HepG2 (cell line): Measurements from ENCODE around the gene S1PR5. TPM values are rescaled to one million over a fixed set of nuclear protein-coding genes. Genes with fewer than 3 reads are reported as not detected.

Experiments used
- ATAC-seq: fragments of 200-7000 bp; cut with Tn5 transposase; 3 replicates; pipeline ENCODE4 v1.9.1; 2020; ENCODE audit warnings: mild to moderate bottlenecking, moderate library complexity
- BruUV-seq: library from RNA; stranded (reverse); fragments of 400-500 nt; replicated peaks from 2 replicates; lab custom pipeline; 2021; lab: Mats Ljungman, UMichigan
- CTCF ChIA-PET: fragments of 300-600 bp; formaldehyde crosslinking; extraction: SDS; loops from one replicate; lab custom pipeline; 2021; ENCODE audit warnings: low total read pairs, inconsistent platforms, low intra/inter-chr PET ratio; lab: Yijun Ruan, JAX
- POLR2A ChIA-PET: fragments of 350-600 bp; sonication (Branson Sonifier 250); formaldehyde crosslinking; loops from one replicate; lab custom pipeline; 2020; ENCODE audit warnings: antibody characterized with exemption, inconsistent platforms; lab: Yijun Ruan, JAX
- DNase-seq: peaks from one replicate; pipeline ENCODE4 v3.0.0-alpha.2; 2015; ENCODE audit warnings: low spot score
- FAIRE-seq: peaks from 3 replicates; lab custom pipeline; 2011; peaks lifted over from hg19 to GRCh38; lab: Jason Lieb, UNC
- H2AFZ ChIP-seq: one replicate; pipeline ENCODE4 v1.6.1; 2011; ENCODE audit warnings: low read length, inconsistent platforms
- H3K27ac ChIP-seq: fragments of 300-600 bp; 3 replicates; pipeline ENCODE4 v1.8.0; 2011; ENCODE audit warnings: mixed run types, mild to moderate bottlenecking, mixed read lengths, low read length, inconsistent platforms; ENCODE audit not compliant: insufficient read depth; ENCODE audit errors: extremely low read length
- H3K27me3 ChIP-seq, 2 experiments: fragments of 200-600 bp in 1 of 2; 2 replicates in 1 of 2; 3 replicates in 1 of 2; pipeline versions ENCODE4 v1.6.0 to v1.8.0; 2011; ENCODE audit warnings: low read length in 2 of 2, mild to moderate bottlenecking in 2 of 2, moderate library complexity in 2 of 2, inconsistent platforms in 1 of 2; ENCODE audit not compliant: insufficient read depth in 2 of 2, control insufficient read depth in 1 of 2
- H3K36me3 ChIP-seq, 2 experiments: fragments of 200-600 bp in 1 of 2; replicated peaks in 1 of 2; 2 replicates in 1 of 2; 3 replicates in 1 of 2; pipeline versions ENCODE4 v1.5.1 to v1.8.0; 2011; ENCODE audit warnings: low read length in 2 of 2, inconsistent platforms in 1 of 2; ENCODE audit not compliant: insufficient read depth in 2 of 2, control insufficient read depth in 1 of 2
- H3K4me1 ChIP-seq: 2 replicates; pipeline ENCODE4 v1.5.1; 2012; ENCODE audit warnings: low read length, inconsistent platforms; ENCODE audit not compliant: insufficient read depth
- H3K4me2 ChIP-seq: 2 replicates; pipeline ENCODE4 v1.6.0; 2011; ENCODE audit warnings: low read depth, low read length, inconsistent platforms
- H3K4me3 ChIP-seq, 3 experiments: fragments of 200-600 bp in 1 of 3; sonication (generic), shearing (Covaris generic) in 1 of 3; replicated peaks in 1 of 3; 2 replicates each; pipeline ENCODE4 v1.5.1; 2011 to 2016; ENCODE audit warnings: low read length in 3 of 3, inconsistent platforms in 2 of 3, low read depth in 2 of 3, mild to moderate bottlenecking in 2 of 3, control low read depth in 1 of 3, mixed read lengths in 1 of 3; ENCODE audit not compliant: insufficient read depth in 1 of 3
- H3K79me2 ChIP-seq: one replicate; pipeline ENCODE4 v1.6.1; 2011; ENCODE audit warnings: low read length, inconsistent platforms; ENCODE audit not compliant: insufficient read depth
- H3K9ac ChIP-seq: 2 replicates; pipeline ENCODE4 v1.6.0; 2011; ENCODE audit warnings: mild to moderate bottlenecking, low read depth, low read length, inconsistent platforms; ENCODE audit not compliant: insufficient read depth
- H3K9me3 ChIP-seq: 2 replicates; pipeline ENCODE4 v1.5.1; 2012; ENCODE audit warnings: mild to moderate bottlenecking, low read length
- H4K20me1 ChIP-seq: 2 replicates; pipeline ENCODE4 v1.6.0; 2011; ENCODE audit warnings: inconsistent platforms, mild to moderate bottlenecking, low read length, moderate library complexity; ENCODE audit not compliant: insufficient read depth
- ESRRA ChIP-seq: sonication (generic); formaldehyde crosslinking; IDR thresholded peaks from 2 replicates; pipeline ENCODE4 v1.5.1; 2020; ENCODE audit warnings: mild to moderate bottlenecking, low read depth, missing genetic modification reagents
- GRHL1 ChIP-seq: sonication (generic); formaldehyde crosslinking; conservative IDR thresholded peaks from 2 replicates; pipeline ENCODE4 v1.8.0; 2022; ENCODE audit warnings: missing genetic modification reagents
- HNF4A ChIP-seq: sonication (generic); formaldehyde crosslinking; IDR thresholded peaks from 2 replicates; pipeline ENCODE4 v1.4.0; 2020; ENCODE audit warnings: missing genetic modification reagents
- MIXL1 ChIP-seq: IDR thresholded peaks from 2 replicates; pipeline ENCODE4 v1.6.1; 2016
- NR2F6 ChIP-seq, 2 experiments: IDR thresholded peaks; 2 replicates each; pipeline ENCODE4 v1.6.1; 2016; ENCODE audit warnings: antibody characterized with exemption in 1 of 2, mild to moderate bottlenecking in 1 of 2
- PHF5A ChIP-seq: IDR thresholded peaks from one replicate; pipeline ENCODE4 v1.6.1; 2018; ENCODE audit warnings: low read depth, missing genetic modification reagents; ENCODE audit not compliant: unreplicated experiment
- RXRA ChIP-seq: sonication (generic); formaldehyde crosslinking; IDR thresholded peaks from 2 replicates; pipeline ENCODE4 v1.5.1; 2020; ENCODE audit warnings: missing genetic modification reagents
- SATB2 ChIP-seq: sonication (generic); formaldehyde crosslinking; IDR thresholded peaks from 2 replicates; pipeline ENCODE4 v1.5.0; 2020; ENCODE audit warnings: missing genetic modification reagents
- SPEN ChIP-seq: sonication (generic); formaldehyde crosslinking; IDR thresholded peaks from 2 replicates; pipeline ENCODE4 v1.5.1; 2020; ENCODE audit warnings: low read depth, mild to moderate bottlenecking, missing genetic modification reagents
- XRCC5 ChIP-seq: fragments of 200-400 bp; formaldehyde crosslinking; optimal IDR thresholded peaks from 2 replicates; pipeline ENCODE3; 2017; ENCODE audit warnings: mild to moderate bottlenecking, low read length
- ZBTB2 ChIP-seq: sonication (generic); formaldehyde crosslinking; IDR thresholded peaks from 2 replicates; pipeline ENCODE4 v1.8.0; 2022; ENCODE audit warnings: low read depth, missing genetic modification reagents
- ZNF260 ChIP-seq: sonication (generic); formaldehyde crosslinking; IDR thresholded peaks from 2 replicates; pipeline ENCODE4 v1.4.0; 2020; ENCODE audit warnings: missing genetic modification reagents, low read depth, mild to moderate bottlenecking, borderline replicate concordance
- ZNF781 ChIP-seq: sonication (generic); formaldehyde crosslinking; IDR thresholded peaks from 2 replicates; pipeline ENCODE4 v1.5.1; 2020; ENCODE audit warnings: borderline replicate concordance, mild to moderate bottlenecking, missing genetic modification reagents; ENCODE audit errors: not compliant biosample characterization
- ZNF800 ChIP-seq: sonication (generic); formaldehyde crosslinking; IDR thresholded peaks from 2 replicates; pipeline ENCODE4 v1.4.0; 2020; ENCODE audit warnings: missing genetic modification reagents
- WGBS: methylation state at CpG from one replicate; pipeline ENCODE4 v1.1.6; 2017; ENCODE audit warnings: low lambda C conversion rate; 5-methylcytosine and 5-hydroxymethylcytosine counted together
- in situ Hi-C: cut with HindIII; loops from 2 replicates; pipeline ENCODE4 v1.10.0; 2017; ENCODE audit warnings: low pct_unique_long_range_greater_than_20kb; ENCODE audit not compliant: extremely low pct_ligation_motif_present
- intact Hi-C: fragments of 100-400 bp; cut with micrococcal nuclease; formaldehyde crosslinking; loops from one replicate; pipeline ENCODE4 v1.10.0; 2022; ENCODE audit not compliant: unreplicated experiment
- polyA plus RNA-seq, 8 experiments: library from polyadenylated mRNA; depleted of rRNA in 3 of 8; stranded (reverse) in 7 of 8; unstranded in 1 of 8; fragments of >200 nt; fragmentation: Illumina TruSeq in 4 of 8; extraction: Trizol in 4 of 8; gene quantifications; 2 replicates each; pipeline versions ENCODE4 v1.2.1 to v1.2.3, GENCODE V29; 2011 to 2016; ENCODE audit warnings: low read depth in 4 of 8, missing spikeins in 1 of 8, mixed read lengths in 1 of 8; ENCODE audit not compliant: insufficient read depth in 1 of 8
- total RNA-seq, 5 experiments: library from RNA; depleted of rRNA; stranded (reverse); fragments of >200 nt; fragmentation: Illumina TruSeq; extraction: Trizol; gene quantifications; 2 replicates each; pipeline ENCODE4 v1.2.3, GENCODE V29; 2016; ENCODE audit warnings: low read depth in 1 of 5
- TF ChIP-seq, protein P1 (sequence below): sonication (generic); formaldehyde crosslinking; IDR thresholded peaks from 2 replicates; pipeline ENCODE4 v1.4.0; 2020; ENCODE audit warnings: missing genetic modification reagents, borderline replicate concordance

The S1PR5 gene
- total and polyA plus RNA-seq, 2 of the 13 experiments (the other 11 are each of a cell fraction or from before 2014, with no cell fraction given): 0.04 TPM; not detected in 1

DNA sequence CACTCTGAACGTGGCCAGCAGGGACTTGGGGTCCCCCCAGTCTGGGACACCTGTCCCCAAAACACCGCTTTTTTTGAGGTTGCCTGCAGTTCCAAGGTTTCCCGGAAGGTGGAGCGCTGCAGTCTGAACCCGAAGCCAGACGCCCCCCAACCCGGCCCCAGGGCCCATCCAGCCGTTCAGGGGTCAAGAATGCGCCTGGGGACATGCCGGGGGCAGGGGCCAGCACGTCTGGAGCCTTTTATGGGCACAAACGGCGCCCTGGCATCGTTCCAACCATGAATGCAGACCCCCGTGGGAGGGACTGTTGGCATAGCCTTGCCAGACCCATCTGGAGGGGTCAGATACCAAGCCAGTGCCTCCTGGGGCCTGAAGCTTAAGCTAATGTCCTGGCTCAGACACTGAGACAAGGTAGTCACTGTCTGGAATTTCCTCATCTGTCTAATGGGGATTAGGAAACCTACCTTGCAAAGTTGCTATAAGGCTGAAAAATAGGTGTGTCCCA, 6.9 kb downstream of the S1PR5 start:
- no TSS peak for BruUV-seq
- peak; percentile 25 for DNase-seq
- TF ChIP-seq MIXL1 (CRISPR knock-in tag): no peak
- peak; percentile 18; the same call in 1 of the 2 replicates for TF ChIP-seq ZNF800 (CRISPR knock-in tag)
- TF ChIP-seq XRCC5: peak; percentile 51
- TF ChIP-seq NR2F6 (IDR thresholded peaks at IDR 0.05): peak; percentile 28; the same call in 1 of the 2 replicates
- no peak for TF ChIP-seq NR2F6 (CRISPR knock-in tag; IDR thresholded peaks at IDR 0.05)
- no peak for TF ChIP-seq SATB2 (CRISPR knock-in tag)
- no peak for TF ChIP-seq HNF4A (CRISPR knock-in tag)
- TF ChIP-seq GRHL1: no peak
- 0 out of 2 replicates have a peak, but pooled peaks have one; percentile 31 for TF ChIP-seq ESRRA
- no peak for TF ChIP-seq PHF5A (CRISPR knock-in tag)
- TF ChIP-seq ZBTB2 (CRISPR knock-in tag): no peak
- TF ChIP-seq ZNF781: no peak
- no peak for TF ChIP-seq ZNF260
- TF ChIP-seq SPEN: 0 out of 2 replicates have a peak, but pooled peaks have one; percentile 23
- TF ChIP-seq RXRA (CRISPR knock-in tag): peak; percentile 55; the same call in 1 of the 2 replicates
- TF ChIP-seq, protein P1, sequence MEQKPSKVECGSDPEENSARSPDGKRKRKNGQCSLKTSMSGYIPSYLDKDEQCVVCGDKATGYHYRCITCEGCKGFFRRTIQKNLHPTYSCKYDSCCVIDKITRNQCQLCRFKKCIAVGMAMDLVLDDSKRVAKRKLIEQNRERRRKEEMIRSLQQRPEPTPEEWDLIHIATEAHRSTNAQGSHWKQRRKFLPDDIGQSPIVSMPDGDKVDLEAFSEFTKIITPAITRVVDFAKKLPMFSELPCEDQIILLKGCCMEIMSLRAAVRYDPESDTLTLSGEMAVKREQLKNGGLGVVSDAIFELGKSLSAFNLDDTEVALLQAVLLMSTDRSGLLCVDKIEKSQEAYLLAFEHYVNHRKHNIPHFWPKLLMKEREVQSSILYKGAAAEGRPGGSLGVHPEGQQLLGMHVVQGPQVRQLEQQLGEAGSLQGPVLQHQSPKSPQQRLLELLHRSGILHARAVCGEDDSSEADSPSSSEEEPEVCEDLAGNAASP (CRISPR knock-in tag): peak; percentile 15; the same call in 1 of the 2 replicates

More for the DNA sequence above, 6.9 kb downstream of the S1PR5 start:
- H3K4me3 ChIP-seq: peak overlapping the region in 2 of 3 experiments; percentile 41 to 56; a peak in 3 of 6 replicates
- CTCF ChIA-PET: interaction anchor here (1.3 to 1.7 kb wide), 2 partner anchors 71 to 189 kb away, joined by 3 read pairs; no protein-coding TSS in a partner anchor
- H3K79me2 ChIP-seq: no peaks in the 10 kb centered on the region
- ATAC-seq (peak; percentile 51), FAIRE-seq (no peak)
- H3K27ac ChIP-seq: no peak overlapping the region
- H4K20me1 ChIP-seq: no peaks in the 10 kb centered on the region
- peaks cover 6 to 26% of the 10 kb centered on the region in 2 experiments; a peak in 3 of 5 replicates for H3K27me3 ChIP-seq
- peak overlapping the region; percentile 59 for H3K4me2 ChIP-seq
- in situ Hi-C loops: no loop called here
- peaks cover 49% of the 10 kb centered on the region for H3K4me1 ChIP-seq
- 0 out of 2 replicates have a peak overlapping the region, but pooled peaks have one; percentile 9 for H3K9ac ChIP-seq
- intact Hi-C loops: no loop called here
- H3K36me3 ChIP-seq: no peaks in the 10 kb centered on the region
- POLR2A ChIA-PET: interaction anchor here (0.7 kb wide), 1 partner anchor 189 kb away, joined by 3 read pairs; no protein-coding TSS in a partner anchor
- no peak overlapping the region for H2AFZ ChIP-seq
- 0% methylated on average over 2 of the region's 15 CpGs for WGBS
- no peaks in the 10 kb centered on the region for H3K9me3 ChIP-seq
